GM19455 (cell line): ENCODE data around the gene SPTBN5.
"Not testable (repeated sequence)": the region's sequence is repeated elsewhere in the genome, so short reads cannot be mapped to it uniquely, and the experiment has no call there.

Experiments
- ATAC-seq: cut with Tn5 transposase; IDR thresholded peaks from one replicate; pipeline ENCODE4 v1.9.1; 2021; ENCODE audit not compliant: unreplicated experiment

Gene SPTBN5

DNA sequence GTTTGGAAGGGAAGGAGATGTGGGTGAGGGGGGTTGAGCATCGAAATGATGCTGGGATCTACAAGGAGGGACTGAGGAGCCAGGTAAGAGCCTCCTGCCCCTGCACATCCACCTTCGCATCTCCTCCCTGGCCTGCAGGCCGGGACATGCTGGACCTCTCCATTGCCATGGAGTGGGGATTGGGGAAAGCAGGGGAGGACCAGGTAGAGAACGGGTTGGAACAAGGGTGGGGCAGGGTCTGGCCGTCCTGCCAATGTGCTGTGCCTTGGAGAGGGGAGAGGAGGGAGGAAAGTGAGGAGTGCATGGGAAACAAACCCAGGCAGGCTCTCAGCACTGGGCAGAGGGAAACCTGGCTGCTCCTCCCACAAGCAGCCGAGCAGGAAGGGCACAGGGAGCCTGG lies 44.6 kb downstream of the SPTBN5 start:
- no peak for ATAC-seq

DNA sequence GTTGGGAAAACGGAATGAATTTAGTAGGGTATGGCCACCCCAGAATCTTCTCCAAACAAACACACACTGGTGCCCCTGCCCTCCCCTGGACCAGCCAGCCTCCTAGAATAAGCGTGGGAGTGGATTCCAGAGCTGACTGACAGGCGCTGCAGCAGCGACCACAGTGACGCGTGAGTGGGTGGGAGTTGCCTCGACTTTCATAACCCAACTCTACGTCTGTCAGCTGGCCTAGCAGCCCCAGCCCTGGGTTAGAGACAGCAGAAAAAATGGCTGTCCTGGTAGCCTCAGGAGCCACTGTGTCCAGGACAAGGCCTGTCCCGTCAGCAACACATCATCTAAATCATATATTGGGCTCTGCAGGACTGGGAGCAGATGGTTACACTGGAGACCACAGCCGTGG lies 45.2 kb downstream of the SPTBN5 start:
- no peak for ATAC-seq

DNA sequence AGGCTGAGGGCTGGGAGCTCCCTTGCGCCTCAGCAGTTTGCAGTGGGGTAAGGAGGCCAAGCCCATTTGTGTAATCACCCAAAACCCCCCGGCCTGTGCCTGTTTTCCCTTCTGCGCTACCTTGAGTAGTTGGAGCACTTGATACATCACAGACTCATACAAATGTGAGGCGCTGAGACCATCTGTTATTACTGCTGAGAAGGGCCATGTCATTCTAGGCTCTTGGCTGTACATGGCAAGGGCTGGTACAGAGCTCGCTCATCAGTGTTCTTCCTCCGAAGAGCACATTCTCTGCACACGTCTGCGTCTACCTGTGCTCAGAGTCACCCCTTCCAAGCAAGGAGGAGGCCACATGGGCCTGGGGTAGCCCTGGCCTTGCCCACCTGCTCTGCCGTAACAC lies 45.9 kb downstream of the SPTBN5 start:
- ATAC-seq, result no peak

DNA sequence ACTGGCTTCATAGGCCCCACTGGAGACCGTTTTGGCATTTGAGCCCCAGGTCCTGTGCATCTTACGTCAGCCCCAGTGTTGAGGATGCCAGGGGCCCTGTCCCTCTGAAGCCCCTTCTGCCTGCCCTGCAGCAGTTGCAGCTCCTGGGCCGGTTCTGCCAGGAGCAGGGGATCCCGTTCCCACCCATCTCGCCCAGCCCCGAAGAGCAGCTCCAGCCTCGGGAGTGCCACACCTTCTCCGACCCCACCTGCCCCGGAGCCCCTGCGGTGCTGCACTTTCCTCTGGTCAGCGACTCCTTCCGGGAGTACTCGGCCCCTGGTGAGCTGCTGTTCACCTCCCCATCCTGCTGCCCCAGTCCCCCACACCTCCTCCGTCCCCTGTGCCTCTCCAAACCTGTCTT lies 46.6 kb downstream of the SPTBN5 start:
- ATAC-seq, result no peak

DNA sequence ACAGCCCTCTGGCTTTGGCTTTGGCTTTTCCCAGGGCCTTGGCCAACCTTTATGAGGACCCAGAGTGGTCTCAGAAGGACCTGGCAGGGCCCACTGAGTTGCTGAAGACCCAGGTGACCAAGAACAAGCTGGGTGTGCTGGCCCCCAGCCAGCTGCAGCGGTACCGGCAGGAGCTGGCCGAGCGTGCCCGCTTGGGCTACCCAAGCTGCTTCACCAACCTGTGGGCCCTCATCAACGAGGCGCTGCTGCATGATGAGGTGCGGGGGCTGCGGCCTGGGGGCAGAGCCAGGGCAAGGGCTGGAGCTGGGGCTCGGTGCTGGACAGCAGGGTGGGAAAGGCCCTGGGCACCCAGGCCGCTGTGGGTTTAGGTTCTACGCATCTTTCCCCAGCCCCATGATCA lies 49.0 kb downstream of the SPTBN5 start:
- ATAC-seq, result no peak

DNA sequence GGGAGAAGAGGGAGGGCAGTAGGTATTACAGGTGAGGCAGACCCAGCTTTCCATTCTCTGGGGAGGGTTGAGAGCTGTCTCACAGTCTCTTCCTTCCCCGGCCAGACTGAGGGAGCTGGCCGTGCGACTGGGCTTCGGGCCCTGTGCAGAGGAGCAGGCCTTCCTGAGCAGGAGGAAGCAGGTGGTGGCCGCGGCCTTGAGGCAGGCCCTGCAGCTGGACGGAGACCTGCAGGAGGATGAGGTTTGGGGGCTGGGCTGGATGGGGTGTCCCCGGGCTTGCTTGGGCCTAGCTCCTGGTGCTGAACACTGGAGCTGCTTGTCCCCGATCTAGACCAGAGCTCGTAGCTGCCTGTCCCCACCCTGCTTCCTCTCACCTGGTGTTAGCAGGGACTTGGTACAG lies 50.3 kb downstream of the SPTBN5 start:
- no peak for ATAC-seq

DNA sequence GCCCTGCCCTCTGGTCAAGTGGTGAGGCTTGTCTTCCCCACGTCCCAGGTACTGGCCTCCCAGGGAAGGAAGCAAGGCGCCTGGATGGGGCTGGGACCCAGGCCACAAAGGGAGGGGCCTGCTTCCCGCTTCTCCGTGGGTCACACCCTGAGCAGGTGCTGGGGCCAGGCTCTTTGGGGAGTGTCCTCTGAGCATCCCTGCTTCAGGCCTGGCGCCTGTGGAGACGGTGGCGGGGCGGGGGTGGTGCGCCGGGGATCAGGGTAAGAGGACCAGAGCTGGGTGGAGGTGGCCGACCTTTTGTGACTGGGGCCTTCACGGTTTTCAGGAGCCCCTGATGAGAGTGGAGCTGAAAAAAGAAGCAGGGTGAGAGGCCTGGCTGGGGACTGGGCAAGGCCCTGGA lies 51.6 kb downstream of the SPTBN5 start:
- no peak for ATAC-seq

DNA sequence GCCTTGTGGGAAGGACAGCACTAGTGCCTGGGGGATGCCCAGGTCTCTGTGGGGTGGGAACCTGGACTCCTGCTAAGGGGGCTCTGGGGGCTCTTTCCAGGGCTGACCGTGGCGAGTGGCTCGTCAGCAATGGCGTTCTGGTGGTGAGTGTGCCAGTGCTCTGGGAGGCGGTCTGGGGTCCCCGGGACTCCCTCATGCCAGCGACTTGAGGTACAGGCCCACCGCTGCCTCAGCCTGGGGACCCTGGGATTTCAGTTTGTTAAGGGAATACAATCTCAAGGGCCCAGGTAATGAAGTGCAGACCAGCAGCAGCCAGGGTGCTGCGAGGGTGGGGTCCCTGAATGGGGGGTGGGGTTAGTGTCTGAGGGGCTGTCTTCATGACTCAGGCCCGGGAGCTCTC lies 52.7 kb downstream of the SPTBN5 start:
- no peak for ATAC-seq

DNA sequence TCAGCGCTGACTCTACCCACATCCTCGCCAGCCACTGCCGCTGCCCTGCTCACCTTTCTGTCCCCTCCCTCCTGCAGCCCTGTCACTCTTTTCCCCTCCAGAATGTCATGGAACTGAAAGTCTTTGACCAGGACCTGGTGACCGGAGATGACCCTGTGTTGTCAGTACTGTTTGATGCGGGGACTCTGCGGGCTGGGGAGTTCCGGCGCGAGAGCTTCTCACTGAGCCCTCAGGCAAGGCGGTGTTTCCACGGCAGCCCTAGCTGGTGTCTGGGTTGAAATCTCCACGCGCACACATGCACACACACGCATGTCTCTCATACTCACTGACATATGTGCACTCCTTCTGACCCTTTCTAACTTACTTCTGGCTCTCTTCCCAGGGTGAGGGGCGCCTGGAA lies 53.2 kb downstream of the SPTBN5 start:
- ATAC-seq, result no peak

DNA sequence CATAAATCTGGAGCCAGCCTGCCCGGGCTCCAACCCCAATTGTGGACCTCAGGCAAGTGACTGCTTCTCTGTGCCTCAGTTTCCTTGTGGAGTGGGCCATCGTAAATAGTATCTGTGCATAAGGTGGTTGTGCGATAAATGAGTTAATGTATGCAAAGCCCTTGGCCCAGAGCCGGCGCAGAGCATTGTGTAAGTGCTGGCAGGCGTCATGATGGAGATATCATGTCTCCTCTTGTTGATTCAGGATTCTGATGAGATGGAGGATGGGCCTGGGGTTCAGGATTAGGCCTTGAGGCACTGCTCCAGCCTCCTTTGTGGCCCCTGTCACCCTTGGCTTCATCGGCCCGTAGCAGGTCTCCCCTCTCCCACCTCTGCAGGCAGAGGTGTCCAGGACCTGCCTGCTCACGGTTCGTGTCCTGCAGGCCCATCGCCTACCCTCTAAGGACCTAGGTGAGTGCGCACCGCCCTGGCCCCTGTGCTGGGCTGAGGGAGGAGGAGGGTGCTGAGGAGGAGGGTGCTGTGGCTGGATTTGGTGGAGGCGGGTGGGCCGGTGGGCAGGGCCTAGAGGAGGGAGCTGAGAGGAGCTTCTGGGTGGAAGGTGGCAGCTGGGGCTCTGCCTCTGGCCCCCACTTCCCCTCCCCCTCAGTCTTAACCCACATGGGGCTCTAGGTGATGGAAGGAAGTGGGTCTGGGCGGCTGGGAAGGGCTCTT lies 53.9 kb downstream of the SPTBN5 start:
- no peak for ATAC-seq

DNA sequence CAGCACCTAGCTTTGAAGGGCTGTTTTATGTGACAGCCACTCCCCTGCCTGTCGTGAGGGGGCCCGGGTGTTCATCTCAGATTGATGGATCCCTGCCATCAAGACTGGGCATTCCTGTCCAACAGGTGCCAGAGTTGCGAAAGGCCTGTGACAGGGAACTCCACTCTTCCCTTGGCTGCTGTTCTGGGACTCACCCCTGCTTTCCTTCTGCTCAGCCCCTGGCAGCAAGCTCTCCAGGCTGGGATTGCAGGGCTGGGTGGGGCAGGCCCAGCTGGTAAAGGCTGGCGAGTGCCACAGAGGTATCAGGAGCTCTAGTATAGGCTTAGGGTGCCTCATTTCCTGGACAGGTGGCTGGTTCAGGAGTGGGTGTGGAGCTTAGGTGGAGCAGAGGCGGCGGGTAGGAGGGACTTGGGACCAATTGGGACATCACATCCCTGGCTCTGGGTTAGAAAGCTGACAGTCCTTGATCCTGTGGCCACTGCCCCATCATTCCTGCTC lies 55.4 kb downstream of the SPTBN5 start, which contains the start of gene PLA2G4B:
Gene PLA2G4B (plus strand): TSS at position 448 of the 498 bp plus-strand sequence. CDS start 67 bp downstream, outside the sequence.
- no peak for ATAC-seq

DNA sequence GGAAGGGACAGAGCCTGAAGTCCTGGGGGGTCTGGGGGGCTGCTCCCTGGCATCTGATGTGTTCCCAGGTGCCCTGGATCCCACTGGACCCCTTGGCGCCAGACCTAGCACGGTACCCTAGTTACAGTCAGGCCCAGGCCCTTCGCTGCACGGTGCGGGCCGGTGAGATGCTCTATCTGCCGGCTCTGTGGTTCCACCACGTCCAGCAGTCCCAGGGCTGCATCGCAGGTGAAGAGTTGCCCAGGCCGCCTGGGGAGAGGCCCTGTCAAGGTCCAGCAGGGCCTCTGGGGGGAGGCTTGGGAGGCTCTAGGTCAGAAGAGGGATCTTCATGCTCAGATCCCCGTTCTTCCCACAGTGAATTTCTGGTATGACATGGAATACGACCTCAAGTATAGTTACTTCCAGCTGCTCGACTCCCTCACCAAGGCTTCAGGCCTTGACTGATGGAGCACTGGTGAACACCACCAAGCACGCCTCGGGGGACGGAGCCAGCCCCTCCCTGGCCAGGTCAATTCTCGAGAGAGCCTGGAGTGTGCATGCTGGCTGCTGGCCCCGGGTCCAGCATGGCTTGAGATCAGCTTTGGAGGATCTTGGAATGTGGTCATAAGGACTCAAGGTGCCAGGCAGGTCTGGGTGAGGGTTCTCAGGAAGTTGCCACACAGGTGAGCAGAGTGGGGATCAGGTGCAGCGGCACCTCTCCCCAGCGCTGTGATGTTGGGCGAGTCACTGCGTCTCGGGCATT lies 57.0 kb downstream of the SPTBN5 start:
- no peak for ATAC-seq

DNA sequence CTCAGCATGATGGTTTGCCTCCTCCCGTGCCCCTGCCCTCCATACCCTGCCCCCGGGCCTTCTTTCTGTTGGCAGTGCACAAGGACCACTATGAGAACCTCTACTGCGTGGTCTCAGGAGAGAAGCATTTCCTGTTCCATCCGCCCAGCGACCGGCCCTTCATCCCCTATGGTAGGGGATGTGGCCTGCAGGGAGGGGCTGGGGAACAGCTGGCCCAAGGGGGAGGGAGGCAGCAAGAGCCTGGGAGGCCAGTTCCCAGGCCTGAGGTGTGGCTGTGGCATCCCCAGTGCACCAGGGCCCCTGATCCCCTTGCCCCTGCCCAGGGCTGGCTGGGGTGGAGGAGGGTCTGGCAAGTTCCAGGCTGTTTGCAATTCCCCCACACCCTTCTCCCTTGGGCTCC lies 57.8 kb downstream of the SPTBN5 start:
- no peak for ATAC-seq

DNA sequence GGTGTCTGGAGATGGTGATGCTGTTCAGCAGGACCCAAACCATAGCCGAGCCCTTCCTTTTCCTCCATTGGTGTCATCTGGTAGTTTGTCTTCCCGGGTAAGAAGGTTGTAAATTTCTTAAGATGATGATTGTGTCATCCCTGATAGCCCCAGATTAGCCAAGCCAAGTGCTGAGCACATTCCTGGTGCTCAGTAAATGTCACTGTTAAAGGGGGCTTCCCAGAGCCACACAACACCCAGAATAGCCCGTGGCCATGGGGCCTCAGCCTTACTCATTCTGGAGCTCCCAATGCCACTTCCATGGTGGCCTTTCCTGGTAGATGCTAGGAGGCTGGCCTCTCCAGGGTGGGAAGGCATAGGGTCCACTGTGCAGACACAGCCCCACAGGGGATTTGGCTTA lies 59.8 kb downstream of the SPTBN5 start:
- no peak for ATAC-seq

DNA sequence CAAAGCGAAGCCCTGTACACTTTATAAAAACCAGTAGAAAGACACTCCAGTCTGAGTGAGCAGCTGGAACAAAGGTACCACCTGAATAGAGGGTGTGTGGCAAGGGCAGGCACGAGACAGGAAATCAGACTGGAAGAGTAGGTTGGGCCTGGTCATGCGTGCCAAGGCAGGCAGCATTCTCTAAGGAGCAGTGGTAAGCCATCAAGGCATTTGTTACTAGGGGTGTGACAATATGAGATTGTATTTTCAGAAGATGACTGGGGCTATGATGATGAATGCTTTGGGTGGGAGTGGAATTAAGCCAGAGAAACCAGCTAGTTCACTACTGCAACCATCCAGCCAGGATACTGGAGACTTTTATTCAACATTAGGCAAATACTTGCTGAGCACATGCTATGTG lies 61.0 kb downstream of the SPTBN5 start:
- ATAC-seq, result no peak

DNA sequence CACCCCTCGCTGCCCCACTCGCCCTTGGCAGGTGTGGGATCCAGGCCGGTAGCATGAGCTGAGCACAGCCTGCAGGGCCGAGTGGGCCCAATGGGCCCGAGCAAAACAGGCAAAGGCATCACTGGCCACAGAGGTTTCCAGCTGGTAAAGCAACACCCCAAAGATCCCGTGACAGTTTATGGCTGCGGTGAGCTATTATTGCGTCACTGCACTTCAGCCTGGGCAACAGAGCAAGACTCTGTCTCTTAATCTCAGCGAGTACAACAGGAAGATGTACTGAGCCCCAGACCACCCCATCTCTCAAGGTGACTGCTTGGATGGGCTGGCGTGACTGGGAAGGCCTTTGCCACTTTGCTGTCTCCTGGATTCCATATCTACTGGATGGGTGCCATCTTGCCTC lies 61.6 kb downstream of the SPTBN5 start:
- no peak for ATAC-seq

DNA sequence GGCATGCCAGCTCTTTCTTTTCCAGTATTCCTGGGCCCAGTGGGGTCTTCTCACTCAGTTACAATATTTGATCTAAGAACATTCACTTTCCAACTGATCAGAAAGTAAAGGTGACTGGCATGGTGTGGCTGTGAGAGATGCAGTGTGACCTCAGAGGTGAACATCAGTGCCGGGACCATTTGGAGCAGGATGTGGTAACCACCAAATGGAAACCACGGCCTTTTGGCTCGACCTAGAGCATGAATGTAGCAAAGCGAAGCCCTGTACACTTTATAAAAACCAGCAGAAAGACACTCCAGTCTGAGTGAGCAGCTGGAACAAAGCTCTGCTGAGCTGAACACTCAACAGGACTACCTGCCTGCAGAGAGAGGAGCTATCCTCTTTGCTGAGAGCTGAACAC lies 62.6 kb downstream of the SPTBN5 start:
- ATAC-seq, result not testable (repeated sequence)

DNA sequence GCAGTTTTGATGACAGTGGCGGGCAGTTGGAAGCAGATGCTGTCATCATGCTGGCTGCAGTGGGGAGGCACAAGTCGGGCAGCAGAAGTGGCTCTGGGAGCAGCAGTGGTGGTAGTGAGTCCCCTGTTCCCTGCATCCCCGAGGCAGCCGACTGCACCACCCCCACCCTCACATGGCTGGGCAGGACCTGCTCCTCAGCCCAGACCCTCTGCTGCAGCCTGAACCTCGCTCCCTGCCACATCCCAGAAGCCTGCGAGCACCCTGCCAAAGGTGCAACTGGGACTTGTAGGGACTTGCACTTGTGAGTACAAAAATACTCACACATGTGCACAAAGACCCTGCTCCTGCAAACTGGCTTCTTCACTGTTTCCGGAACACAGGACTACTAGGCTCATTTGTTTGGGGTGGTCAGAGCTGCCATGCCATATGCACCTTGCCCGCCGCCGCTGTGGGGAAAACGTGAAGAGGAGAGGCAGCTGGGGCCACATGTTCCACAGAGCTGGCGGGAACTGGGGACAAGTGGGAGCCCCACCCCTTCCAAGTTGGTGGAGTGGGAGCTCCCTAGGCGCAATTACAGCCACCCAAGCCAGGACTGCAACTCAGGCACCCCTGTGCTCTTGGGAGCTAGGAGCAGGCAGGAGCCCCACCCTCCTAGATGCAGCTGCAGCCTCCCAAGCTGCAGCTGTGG lies 63.8 kb downstream of the SPTBN5 start:
- ATAC-seq, result no peak

DNA sequence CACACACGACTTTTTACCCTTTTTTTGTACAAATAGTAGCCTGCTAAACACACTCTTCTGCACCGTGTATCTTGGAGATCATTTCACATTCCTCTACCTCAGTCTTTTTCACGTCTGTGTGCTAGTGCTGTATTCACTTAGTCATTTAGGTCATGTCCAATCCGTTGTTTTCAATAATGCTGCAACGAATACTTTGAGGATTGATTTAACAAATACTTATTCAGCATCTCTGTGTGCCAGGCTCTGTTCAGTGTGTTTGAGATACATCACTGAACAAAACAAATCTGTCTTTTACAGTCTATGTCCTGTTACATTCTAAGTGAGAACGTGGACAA lies 65.1 kb downstream of the SPTBN5 start:
- ATAC-seq, result no peak

DNA sequence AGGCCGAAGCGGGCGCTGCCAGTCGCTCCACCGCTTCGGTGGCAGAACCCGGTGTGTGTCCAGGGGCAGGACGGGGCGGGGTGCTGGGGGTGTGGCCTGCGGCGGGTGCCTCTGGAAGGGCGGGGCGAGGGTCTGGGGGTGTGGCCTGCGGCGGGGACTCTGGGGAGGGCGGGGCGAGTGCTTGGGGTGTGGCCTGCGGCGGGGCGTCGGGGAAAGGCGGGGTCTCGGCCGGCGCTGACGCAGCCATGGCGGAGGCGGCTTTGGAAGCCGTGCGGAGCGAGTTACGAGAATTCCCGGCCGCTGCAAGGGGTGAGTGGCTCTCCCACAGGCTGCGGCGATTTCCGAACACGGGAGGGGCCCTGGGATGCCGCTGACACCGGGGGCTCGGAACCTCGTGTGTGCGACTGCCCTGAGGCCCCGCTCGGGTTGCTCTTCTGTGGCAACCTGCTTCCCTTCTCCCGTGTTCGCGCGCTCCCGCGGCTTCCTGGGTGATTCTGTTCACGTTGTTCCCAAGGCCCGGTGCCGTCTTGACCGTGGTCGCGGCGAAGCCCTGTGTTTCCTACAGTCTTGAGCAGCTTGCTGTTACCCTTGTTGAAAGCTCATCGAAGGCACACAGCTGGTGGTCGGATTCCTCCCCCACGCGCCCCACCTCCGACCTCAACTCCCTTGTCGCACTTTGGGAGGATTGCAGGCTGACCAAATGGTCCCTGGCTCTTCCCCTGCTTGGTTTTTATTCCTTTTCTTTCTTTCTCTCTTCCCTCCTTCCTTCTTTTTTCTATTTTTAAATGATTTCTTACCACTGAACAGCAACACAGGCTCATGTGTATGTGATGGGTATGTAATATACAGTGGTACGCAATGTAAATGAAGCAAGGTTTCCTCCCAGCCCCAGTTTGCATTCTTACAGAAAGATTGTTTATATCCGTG lies 65.7 kb downstream of the SPTBN5 start, which contains the start of gene JMJD7:
Gene JMJD7 (plus strand): TSS at position 213 of the 927 bp plus-strand sequence. CDS start 33 bp downstream, at position 246.
- peak; percentile 65 for ATAC-seq
